C4-2B (cell line): ENCODE results near the gene C16orf90.

Experiments used
- ZFX ChIP-seq: fragments of 450-650 bp; IDR thresholded peaks from 2 replicates; pipeline ENCODE4 v1.6.1; 2017
- TF ChIP-seq, protein P1 (sequence below): fragments of 450-650 bp; conservative IDR thresholded peaks from 2 replicates; pipeline ENCODE4 v1.5.1; 2017; ENCODE audit warnings: mild to moderate bottlenecking

DNA sequence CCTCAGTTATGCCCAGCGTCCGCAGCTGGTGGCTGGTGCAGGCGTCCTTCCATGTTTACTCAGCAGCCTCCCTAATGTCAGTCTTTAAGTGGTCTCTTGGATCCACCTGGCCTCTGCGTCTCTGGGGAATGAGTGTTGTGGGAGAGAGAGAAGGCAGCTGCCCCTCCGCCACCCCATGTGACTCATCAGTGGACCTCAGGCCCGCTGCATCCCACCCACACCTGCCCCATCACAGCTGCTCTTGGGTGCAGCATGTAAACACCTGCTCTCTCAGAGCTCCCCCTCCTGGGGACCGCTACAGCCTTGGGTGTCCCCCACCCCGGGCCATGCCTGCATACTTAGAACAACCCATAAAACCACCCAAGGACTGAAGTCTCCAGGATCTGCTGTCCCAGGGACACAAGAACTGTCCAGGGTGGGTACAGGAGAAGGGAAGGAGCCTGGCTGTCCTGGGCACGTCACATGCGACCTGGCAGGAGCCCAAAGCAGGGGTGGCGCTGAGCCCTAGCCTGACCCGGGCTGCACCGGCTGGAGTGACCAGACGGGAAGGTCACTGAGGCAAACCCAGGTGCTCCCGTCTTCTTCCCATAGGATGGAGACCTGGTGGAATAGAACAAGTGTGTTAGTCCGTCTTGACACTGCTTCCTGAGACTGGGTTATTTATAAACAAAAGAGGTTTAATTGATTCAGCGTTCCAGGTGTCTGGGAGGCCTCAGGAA is 4.2 kb downstream of the C16orf90 start:
- TF ChIP-seq, protein P1, sequence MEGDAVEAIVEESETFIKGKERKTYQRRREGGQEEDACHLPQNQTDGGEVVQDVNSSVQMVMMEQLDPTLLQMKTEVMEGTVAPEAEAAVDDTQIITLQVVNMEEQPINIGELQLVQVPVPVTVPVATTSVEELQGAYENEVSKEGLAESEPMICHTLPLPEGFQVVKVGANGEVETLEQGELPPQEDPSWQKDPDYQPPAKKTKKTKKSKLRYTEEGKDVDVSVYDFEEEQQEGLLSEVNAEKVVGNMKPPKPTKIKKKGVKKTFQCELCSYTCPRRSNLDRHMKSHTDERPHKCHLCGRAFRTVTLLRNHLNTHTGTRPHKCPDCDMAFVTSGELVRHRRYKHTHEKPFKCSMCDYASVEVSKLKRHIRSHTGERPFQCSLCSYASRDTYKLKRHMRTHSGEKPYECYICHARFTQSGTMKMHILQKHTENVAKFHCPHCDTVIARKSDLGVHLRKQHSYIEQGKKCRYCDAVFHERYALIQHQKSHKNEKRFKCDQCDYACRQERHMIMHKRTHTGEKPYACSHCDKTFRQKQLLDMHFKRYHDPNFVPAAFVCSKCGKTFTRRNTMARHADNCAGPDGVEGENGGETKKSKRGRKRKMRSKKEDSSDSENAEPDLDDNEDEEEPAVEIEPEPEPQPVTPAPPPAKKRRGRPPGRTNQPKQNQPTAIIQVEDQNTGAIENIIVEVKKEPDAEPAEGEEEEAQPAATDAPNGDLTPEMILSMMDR: no peak
- no peak for TF ChIP-seq ZFX
